ENCODE results near the gene BCHE. TPM values are rescaled to one million over a fixed set of nuclear protein-coding genes. Genes with fewer than 3 reads are reported as not detected.

The BCHE gene
- total and polyA plus RNA-seq, 2 donors (not counting 3 experiments of a cell fraction or from before 2014, with no cell fraction given) = 0.27 to 0.66 TPM

GRCh38 chr3:165884518-165884917 is 47.3 kb upstream of the BCHE start:
- H3K27me3 ChIP-seq (ENCODE audit: control insufficient read depth in 2 of 2, insufficient read depth in 2 of 2, low read length in 2 of 2) = no peaks in the 10 kb centered on the region
- H3K9me3 ChIP-seq (replicated peaks; ENCODE audit: control insufficient read depth, insufficient read depth, low read length) = no peaks in the 10 kb centered on the region
- TF ChIP-seq GATA2 (IDR thresholded peaks at IDR 0.05; ENCODE audit: insufficient read depth, insufficient read length, low read depth, low read length) (no peak), CTCF (IDR thresholded peaks at IDR 0.05; ENCODE audit: extremely low read depth in 1 of 2, insufficient read depth in 1 of 2, low read depth in 1 of 2, low read length in 2 of 2) (no peak), POLR2AphosphoS5 (IDR thresholded peaks at IDR 0.05; ENCODE audit: insufficient read depth, low read depth, low read length) (no peak), MAX (IDR thresholded peaks at IDR 0.05; ENCODE audit: insufficient read depth, insufficient read length) (no peak), POLR2A (IDR thresholded peaks at IDR 0.05; ENCODE audit: low read depth, low read length) (no peak), FOS (IDR thresholded peaks at IDR 0.05; ENCODE audit: borderline replicate concordance, insufficient read depth, low read length) (no peak), JUN (IDR thresholded peaks at IDR 0.05; ENCODE audit: borderline replicate concordance, insufficient read depth, insufficient read length, low read depth) (no peak), MYC (IDR thresholded peaks at IDR 0.05; ENCODE audit: low read depth, low read length) (no peak), EZH2 (IDR thresholded peaks at IDR 0.05; ENCODE audit: borderline replicate concordance, low read depth, low read length, severe bottlenecking) (no peak)
- H3K4me3 ChIP-seq (replicated peaks in 1 of 3; ENCODE audit: insufficient read depth in 1 of 3, low read depth in 1 of 3, low read length in 3 of 3) = no peak overlapping the region
- no peaks in the 10 kb centered on the region for H4K20me1 ChIP-seq (replicated peaks; ENCODE audit: control insufficient read depth, extremely low read depth, insufficient read depth, low read length)
- FAIRE-seq (no peak), DNase-seq (ENCODE audit: low read depth, low spot score) (no peak)
- no peaks in the 10 kb centered on the region for H3K79me2 ChIP-seq (ENCODE audit: control insufficient read depth, insufficient read depth, low read length)
- CTCF ChIA-PET = no interaction called here
- H3K36me3 ChIP-seq (ENCODE audit: control insufficient read depth in 2 of 2, extremely low read depth in 1 of 2, insufficient read depth in 2 of 2, low read length in 2 of 2) = no peaks in the 10 kb centered on the region
- dilution Hi-C loops (cut with MboI; ENCODE audit: extremely low pct_ligation_motif_present, low sequenced_read_pairs) (no loop called here), intact Hi-C loops (cut with micrococcal nuclease) (no loop called here)
- no peak overlapping the region for H3K4me2 ChIP-seq (ENCODE audit: insufficient read depth, low read length)
- no peaks in the 10 kb centered on the region for H3K4me1 ChIP-seq (ENCODE audit: control insufficient read depth, extremely low read depth, insufficient read depth, low read length)
- POLR2A ChIA-PET = no interaction called here
- BruUV-seq (replicated peaks) = no TSS peak
- H3K9ac ChIP-seq (replicated peaks; ENCODE audit: extremely low read depth, insufficient read depth, low read length) = no peak overlapping the region
- no peak overlapping the region for H2AFZ ChIP-seq (ENCODE audit: low read depth, low read length)
- no peak overlapping the region for H3K27ac ChIP-seq (ENCODE audit: insufficient read depth, low read depth, low read length)
- H3K9me1 ChIP-seq (replicated peaks; ENCODE audit: control insufficient read depth, extremely low read depth, insufficient read depth, low read length) = no peaks in the 10 kb centered on the region
